ENCODE results near the gene ARVCF.
"Not testable (repeated sequence)": the region's sequence is repeated elsewhere in the genome, so short reads cannot be mapped to it uniquely, and the experiment has no call there.

ARVCF gene

DNA sequence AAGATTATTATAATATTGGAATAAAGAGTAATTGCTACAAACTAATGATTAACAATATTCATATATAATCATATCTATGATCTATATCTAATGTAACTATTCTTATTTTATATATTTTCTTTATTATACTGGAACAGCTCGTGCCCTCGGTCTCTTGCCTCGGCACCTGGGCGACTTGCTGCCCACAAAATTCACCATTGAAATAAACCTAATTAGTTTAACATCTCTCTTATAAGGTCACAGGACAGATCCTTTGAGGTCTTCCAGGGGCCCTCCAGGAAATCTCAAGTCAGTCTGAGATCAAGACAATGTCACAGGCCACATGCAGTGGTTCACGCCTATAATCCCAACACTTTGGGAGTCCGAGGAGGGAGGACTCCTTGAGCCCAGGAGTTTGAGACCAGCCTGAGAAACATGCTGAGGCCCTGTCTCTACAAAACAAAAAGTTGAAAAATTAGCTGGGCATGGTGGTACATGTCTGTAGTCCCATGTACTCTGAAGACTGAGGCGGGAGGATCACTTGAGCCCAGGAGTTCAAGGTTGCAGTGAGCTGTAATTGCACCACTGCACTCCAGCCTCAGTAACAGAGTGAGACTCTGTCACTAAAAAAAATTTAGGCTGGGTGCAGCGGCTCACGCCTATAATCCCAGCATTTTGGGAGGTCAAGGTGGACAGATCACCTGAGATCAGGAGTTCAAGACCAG is 68.4 kb downstream of the ARVCF start:
- ATAC-seq = no peak
- peak overlapping the region in 1 of 2 donors; percentile 33 for H3K4me3 Mint-ChIP-seq
- H3K27me3 Mint-ChIP-seq = no peaks in the 10 kb centered on the region
- no peak for DNase-seq
- H3K27ac Mint-ChIP-seq = no peak overlapping the region
- H3K9me3 Mint-ChIP-seq = no peaks in the 10 kb centered on the region
- peaks cover 47% of the 10 kb centered on the region for H3K4me1 Mint-ChIP-seq

DNA sequence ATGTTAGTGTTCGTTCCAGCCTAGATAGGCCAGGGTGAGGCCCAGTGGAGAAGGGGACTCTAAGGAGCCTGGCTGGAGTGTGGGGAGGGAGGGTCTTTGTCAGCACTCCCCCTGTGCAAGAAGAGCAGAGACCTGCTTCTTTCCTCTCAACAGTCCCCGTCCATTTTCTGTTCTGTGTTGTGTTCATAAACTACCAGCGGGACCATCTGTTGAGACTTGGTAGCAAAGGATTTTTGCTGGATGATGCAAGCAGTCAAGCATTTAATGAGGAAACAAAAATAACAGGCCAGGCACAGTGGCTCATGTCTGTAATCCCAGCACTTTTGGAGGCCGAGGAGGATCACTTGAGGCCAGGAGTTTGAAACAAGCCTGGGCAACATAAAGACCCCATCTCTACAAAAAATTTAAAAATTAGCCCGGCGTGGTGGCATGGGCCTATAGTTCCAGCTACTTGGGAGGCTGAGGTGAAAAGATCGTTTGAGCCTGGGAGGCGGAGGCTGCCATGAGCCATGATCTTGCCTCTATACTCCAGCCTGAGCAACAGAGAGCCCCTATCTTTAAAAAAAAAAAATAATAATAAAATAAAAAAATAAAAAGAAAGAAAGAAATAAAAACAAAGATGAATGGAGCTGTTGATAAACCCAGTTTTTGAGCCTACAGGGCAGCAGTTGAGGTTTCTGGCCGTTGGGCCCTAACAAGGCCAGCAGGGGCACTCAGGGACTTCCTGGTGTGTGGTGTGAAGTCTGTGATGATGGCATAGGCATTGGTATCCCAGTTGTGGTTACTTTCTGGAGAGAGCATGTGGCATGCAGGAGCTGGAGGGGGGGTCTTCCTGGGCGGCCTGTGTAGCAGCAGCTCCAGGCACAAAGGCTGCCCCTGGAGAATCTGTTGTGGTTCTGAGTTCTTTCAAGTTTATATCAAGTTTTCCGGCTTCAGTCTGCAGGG is 73.3 kb downstream of the ARVCF start:
- DNase-seq (no peak), ATAC-seq (no peak)
- Mint-ChIP-seq H3K27ac (peak overlapping the region; percentile 98 to 99), H3K4me1 (peaks cover 59% of the 10 kb centered on the region), H3K27me3 (no peaks in the 10 kb centered on the region), H3K9me3 (no peaks in the 10 kb centered on the region), H3K4me3 (peak overlapping the region; percentile 96 to 97)

DNA sequence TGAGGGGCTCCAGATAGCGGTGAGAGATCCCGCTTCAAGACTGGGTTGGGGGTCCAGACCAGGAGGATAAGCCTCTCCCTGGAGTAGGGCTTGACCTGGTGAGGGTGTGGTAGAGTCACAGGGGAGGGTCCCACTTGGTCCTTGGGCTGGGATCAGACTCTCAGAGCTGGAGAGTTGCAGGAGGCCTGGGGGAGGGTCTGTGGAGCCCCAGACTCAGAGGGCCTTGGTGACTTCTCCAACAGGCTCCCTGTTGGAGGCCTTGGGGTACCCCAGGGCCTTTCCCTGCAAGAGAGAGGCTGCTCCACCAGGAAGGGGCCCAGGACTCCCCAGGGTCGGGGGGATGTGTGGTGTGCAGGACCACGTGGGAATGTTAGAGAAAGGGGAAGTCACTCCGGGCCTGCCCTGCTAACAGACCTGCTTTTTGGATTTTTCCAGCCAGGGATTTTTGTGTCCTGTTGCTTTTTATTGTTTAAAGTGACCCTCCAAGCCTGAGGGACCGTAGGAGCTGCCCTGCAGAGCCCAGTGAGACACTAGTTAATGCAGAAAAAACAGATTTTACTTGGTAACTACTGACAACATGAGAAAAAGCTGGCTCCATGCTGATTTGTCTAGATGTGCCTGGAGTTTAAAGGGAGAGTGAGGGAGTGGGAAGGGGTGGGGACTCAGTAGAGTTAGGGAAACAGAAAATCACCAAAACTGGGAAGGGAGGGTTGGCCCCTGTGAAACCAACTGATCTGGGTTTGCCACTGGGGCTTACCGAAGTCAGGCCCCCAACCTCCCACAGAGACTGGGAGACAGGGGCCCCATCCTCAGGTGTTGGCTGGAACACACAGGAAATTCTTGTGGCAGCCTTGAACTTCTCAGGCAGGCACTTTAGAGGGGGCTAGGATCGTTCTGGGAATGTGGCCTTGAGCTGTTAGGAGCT is 74.2 kb downstream of the ARVCF start:
- no peaks in the 10 kb centered on the region for H3K9me3 Mint-ChIP-seq

GRCh38 chr22:19941365-19942082 is 75.1 kb downstream of the ARVCF start, which contains the start of the genes COMT and TXNRD2:
COMT (plus strand) TSS chr22:19941772; CDS start chr22:19962527, 20,755 bp downstream.
TXNRD2 (minus strand) TSS chr22:19941818; CDS start chr22:19941803, 15 bp downstream.
- ATAC-seq (peak; percentile 93), DNase-seq (peak; percentile 72 to 74)
- Mint-ChIP-seq H3K27me3 (no peaks in the 10 kb centered on the region), H3K9me3 (peaks cover 3 to 7% of the 10 kb centered on the region in 2 donors), H3K4me3 (peak within 1 kb of the TSS; percentile 96 to 97), H3K27ac (peak within 1 kb of the TSS; percentile 98 to 99), H3K4me1 (peaks cover 49% of the 10 kb centered on the region)

More for the DNA sequence above, 74.2 kb downstream of the ARVCF start:
- Mint-ChIP-seq H3K27ac (peak overlapping the region; percentile 98 to 99), H3K4me3 (peak overlapping the region; percentile 96 to 97), H3K27me3 (no peaks in the 10 kb centered on the region), H3K4me1 (peaks cover 56% of the 10 kb centered on the region)
- ATAC-seq (peak; percentile 39), DNase-seq (no peak)

- ATAC-seq (peak; percentile 13), DNase-seq (no peak)
- Mint-ChIP-seq H3K9me3 (peaks cover 8 to 15% of the 10 kb centered on the region in 2 donors), H3K4me1 (peaks cover 44% of the 10 kb centered on the region), H3K4me3 (peak overlapping the region; percentile 96 to 97), H3K27ac (peak overlapping the region; percentile 97 to 98), H3K27me3 (no peaks in the 10 kb centered on the region)
Observed at GRCh38 chr22:19940536-19941364, 75.9 kb downstream of the ARVCF start.

DNA sequence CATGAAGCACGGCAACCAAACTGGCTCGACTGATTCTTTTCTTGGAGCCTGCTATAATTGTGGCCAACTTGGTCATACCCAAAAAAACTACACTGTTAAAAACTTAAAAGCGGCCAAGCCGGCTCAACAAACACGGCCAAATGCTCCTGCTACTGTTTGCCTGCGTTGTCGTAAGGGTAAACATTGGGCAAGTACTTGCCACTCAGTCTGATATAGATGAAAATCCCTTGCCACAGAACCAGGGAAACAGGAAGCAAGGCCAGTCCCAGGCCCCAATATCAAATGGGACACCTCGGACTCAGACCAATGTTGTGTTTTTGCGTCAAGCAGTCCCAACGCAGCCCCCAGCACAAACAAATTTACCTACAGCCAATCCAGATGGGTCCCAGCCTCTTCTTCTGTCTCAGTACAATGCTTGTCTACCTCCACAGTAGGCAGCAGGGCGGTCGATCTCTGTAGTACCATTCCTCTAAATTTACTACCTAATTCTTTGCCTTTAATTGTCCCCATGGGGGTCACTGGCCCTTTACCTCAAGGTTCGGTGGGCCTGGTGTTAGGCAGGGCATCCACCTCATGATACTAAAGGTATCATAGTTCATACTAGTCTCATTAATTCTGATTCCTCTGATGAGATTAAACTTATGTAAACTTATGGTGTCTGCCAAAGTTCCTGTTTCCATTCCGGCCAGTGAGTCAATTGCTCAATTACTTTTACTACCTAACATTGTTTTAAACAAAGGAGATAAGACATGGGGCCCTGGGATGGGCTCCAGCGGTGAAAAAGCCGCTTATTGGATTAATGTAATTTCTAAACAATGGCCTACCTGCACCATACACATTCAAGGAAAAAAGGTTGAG is 78.8 kb downstream of the ARVCF start:
- Mint-ChIP-seq H3K27ac (no peak overlapping the region), H3K4me1 (peaks cover 16% of the 10 kb centered on the region), H3K27me3 (no peaks in the 10 kb centered on the region), H3K4me3 (no peak overlapping the region), H3K9me3 (peaks cover 8 to 21% of the 10 kb centered on the region in 2 donors)
- DNase-seq (no peak), ATAC-seq (no peak)

DNA sequence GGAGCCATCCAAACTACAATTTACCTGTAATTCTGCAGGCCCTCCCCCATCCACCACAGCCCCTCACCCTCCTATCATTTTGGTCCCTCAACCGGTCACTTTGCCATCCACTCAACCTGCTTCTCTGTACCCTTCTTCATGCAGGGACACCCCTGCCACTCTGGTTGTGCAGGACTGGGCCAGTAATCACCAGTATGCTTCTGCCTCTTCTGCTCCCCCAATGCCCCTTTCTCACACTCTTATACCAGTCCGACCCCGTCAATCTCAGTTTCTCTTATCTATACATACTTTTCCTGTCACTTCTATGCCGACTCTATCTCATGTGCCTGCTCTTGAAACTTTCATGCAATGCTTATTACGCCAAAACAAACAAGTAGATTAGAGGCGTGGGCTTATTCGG is 80.1 kb downstream of the ARVCF start:
- Mint-ChIP-seq H3K27me3 (no peaks in the 10 kb centered on the region), H3K27ac (no peak overlapping the region), H3K9me3 (peaks cover 8 to 21% of the 10 kb centered on the region in 2 donors), H3K4me3 (no peak overlapping the region), H3K4me1 (peaks cover 10% of the 10 kb centered on the region)
- ATAC-seq = no peak
- no peak for DNase-seq

DNA sequence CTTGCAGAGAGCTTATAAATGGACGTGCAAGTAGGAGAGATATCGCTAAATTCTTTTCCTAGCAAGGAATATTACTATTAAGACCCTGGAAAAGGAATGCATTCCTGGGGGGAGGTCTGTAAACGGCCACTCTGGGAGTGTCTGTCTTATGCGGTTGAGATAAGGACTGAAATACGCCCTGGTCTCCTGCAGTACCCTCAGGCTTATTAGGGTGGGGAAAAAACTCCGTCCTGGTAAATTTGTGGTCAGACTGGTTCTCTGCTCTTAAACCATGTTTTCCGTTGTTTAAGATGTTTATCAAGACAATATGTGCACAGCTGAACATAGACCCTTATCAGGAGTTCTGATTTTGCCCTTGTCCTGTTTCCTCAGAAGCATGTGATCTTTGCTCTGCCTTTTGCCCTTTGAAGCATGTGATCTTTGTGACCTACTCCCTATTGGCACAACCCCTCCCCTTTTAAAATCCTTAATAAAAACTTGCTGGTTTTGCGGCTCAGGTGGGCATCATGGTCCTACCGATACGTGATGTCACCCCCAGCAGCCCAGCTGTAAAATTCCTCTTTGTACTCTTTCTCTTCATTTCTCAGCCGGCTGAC is 81.4 kb downstream of the ARVCF start:
- not testable (repeated sequence) for H3K4me3 Mint-ChIP-seq, DNase-seq, H3K27ac Mint-ChIP-seq, H3K27me3 Mint-ChIP-seq, ATAC-seq, H3K4me1 Mint-ChIP-seq
- peaks cover 8 to 21% of the 10 kb centered on the region in 2 donors for H3K9me3 Mint-ChIP-seq

DNA sequence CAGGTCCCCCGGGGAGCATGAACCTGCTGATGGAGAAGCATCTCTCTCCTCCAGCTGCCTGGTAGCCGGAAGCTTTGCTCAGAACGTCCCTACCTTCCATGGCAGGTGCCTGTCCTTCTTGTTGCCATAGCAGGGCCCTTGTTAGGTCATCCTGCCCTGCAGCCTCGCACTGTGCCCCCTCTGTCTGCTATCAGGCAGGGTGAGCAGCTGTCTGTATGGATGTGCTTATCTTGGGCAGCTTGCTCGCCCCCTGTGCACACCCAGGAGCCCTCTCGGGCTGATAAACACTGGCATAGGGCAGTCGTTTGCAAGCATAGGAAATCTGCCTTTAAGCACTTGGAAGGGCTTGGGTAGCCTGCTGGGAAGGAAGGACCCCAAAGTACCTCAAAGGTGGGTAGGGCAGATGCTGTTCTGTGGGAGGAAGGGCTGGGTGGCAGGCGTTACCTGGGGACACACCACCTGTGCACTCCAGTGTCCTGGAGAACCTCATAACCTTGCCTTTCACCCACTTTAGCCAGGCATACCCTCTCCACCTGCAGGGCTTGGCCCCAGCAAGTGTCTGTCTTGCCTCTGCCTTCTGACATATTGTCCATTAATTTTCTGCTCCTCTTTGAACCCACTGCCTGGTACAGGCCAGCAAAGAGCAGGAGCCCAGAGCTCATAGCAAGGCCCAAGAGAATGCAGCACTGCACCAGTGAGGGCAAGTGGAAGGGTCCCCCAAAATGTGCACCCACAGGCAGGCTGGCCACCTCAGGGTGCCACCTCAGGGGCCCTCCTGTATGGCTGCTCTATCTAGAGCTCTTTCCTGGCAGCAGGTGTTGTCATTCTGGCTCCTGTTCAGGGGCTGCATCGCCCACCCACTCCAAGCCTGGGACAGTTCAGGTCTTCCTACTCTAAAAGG is 83.0 kb downstream of the ARVCF start:
- H3K4me3 Mint-ChIP-seq = no peak overlapping the region
- H3K4me1 Mint-ChIP-seq = no peaks in the 10 kb centered on the region
- H3K27ac Mint-ChIP-seq = peak overlapping the region in 1 of 2 donors; percentile 72
- DNase-seq (no peak), ATAC-seq (no peak)
- H3K27me3 Mint-ChIP-seq = no peaks in the 10 kb centered on the region
- H3K9me3 Mint-ChIP-seq = peaks cover 8 to 21% of the 10 kb centered on the region in 2 donors

GRCh38 chr22:19932367-19933206 is 84.0 kb downstream of the ARVCF start:
- no peak for ATAC-seq
- no peak for DNase-seq
- peaks cover 8 to 21% of the 10 kb centered on the region in 2 donors for H3K9me3 Mint-ChIP-seq
- no peaks in the 10 kb centered on the region for H3K27me3 Mint-ChIP-seq
- H3K27ac Mint-ChIP-seq = no peak overlapping the region
- no peaks in the 10 kb centered on the region for H3K4me1 Mint-ChIP-seq
- no peak overlapping the region for H3K4me3 Mint-ChIP-seq

- DNase-seq = no peak
- Mint-ChIP-seq H3K9me3 (peaks cover 4 to 14% of the 10 kb centered on the region in 2 donors), H3K27ac (no peak overlapping the region), H3K4me3 (no peak overlapping the region), H3K27me3 (no peaks in the 10 kb centered on the region), H3K4me1 (no peaks in the 10 kb centered on the region)
- no peak for ATAC-seq
Observed at GRCh38 chr22:19931514-19931913, 85.1 kb downstream of the ARVCF start.

Measured in stimulated activated naive CD8-positive, alpha-beta T cell treated with anti-CD3 and anti-CD28 coated beads, Interleukin-15, amount 100 ng/mL, for 72 hours (primary cell).